ENCODE measurements around the gene NAA10. TPM values are rescaled to one million over a fixed set of nuclear protein-coding genes. Genes with fewer than 3 reads are reported as not detected.

The NAA10 gene
- polyA plus RNA-seq, 3 donors: 53.0 to 78.0 (median 77.5) TPM

GRCh38 chrX:153955228-153955732, 20.4 kb upstream of the NAA10 start:
- DNase-seq (ENCODE audit: extremely low read depth in 1 of 11, low read depth in 9 of 11, low spot score in 4 of 11): no peak

DNA sequence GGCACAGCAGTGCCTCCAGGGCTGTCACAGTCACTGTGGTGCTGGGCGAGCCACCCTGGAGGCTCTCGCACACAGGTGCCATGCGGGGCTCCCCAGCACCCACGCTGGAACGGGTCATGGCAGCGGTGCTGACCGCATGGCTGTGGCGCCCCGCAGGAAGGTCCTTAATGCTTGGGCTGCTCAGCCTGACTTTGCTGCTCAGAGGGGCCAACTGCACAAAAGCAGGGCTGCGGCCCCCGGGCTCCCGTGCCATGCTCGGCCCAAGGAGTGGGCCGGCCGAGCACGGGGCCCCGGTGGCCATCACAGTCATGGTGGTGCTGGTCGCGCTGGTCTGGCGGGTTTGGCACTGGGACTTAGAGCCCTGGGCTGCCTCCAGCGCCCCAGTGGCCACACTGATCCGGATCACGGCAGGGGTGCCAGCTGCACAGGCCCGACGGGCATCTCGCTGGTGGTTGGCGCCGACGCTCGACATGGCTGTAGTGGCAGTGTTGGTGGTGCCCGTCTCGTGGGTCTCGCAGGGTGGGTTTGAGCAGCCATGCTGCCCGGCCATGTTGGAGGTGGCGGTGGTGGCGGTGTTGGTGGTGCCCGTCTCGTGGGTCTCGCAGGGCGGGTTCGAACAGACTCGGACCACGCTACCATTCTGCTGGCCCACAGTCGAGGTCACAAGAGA, 19.9 kb upstream of the NAA10 start:
- DNase-seq (ENCODE audit: extremely low read depth in 1 of 11, low read depth in 9 of 11, low spot score in 4 of 11): no peak

DNA sequence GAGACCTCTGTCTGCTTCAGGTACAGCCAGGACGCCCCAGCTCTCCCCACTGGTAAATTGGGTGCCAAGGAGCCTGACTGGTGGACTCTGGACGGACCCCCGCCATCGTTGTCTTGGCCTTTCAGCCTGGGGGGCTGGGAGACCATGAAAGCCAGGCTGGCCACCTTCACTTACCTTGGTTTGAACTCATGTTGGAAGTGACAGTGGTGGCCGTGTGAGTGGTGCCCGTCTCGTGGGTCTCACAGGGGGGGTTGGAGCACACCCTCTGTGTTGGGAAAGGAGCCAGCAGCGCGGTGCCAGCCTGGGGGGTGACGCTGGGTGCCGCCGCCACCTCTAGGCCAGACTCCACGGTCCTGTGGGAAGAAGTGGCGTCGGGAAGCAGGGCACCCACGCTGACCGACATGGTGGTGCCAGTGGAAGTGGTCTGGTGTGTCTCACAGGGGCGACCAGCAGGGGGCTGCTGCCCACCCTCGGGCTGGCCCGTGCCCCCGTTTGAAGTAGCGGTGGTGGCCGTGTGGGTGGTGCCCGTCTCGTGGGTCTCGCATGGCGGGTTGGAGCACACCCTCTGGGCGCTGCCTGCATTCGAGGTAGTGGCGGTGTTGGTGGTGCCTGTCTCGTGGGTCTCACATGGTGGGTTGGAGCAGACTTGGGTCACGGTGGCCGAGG, 19.2 kb upstream of the NAA10 start:
- no peak for DNase-seq (ENCODE audit: extremely low read depth in 1 of 11, low read depth in 9 of 11, low spot score in 4 of 11)

DNA sequence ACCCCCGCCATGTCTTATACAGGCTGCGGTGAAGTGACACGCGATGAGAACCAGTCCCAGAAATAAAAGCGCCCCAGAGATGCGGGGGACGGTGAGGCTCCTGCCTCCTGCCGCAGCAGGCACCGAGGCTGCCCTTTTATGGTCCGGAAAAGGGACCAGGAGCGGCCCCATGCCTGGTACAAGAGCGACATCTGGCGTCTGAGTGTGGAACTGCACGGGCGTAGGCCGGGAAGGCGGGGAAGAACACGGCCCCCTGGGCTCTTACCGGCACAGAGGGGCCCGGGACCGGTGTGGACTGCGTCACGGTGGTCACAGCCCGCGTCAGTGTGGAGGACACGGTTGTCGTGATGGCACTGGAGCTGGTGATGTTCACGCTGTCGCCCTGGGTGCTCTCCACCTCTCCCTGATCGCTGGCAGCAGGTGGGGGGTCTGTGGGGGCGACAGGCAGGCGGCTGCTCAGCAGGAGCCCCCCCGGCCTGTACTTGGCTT, 18.5 kb upstream of the NAA10 start:
- peak in 1 of 11 donors; percentile 52 for DNase-seq (ENCODE audit: extremely low read depth in 1 of 11, low read depth in 9 of 11, low spot score in 4 of 11)

GRCh38 chrX:153952373-153953026, 17.7 kb upstream of the NAA10 start:
- no peak for DNase-seq (ENCODE audit: extremely low read depth in 1 of 11, low read depth in 9 of 11, low spot score in 4 of 11)

- DNase-seq (ENCODE audit: extremely low read depth in 1 of 11, low read depth in 9 of 11, low spot score in 4 of 11): no peak
Observed at GRCh38 chrX:153951683-153952372, 17.0 kb upstream of the NAA10 start.

DNA sequence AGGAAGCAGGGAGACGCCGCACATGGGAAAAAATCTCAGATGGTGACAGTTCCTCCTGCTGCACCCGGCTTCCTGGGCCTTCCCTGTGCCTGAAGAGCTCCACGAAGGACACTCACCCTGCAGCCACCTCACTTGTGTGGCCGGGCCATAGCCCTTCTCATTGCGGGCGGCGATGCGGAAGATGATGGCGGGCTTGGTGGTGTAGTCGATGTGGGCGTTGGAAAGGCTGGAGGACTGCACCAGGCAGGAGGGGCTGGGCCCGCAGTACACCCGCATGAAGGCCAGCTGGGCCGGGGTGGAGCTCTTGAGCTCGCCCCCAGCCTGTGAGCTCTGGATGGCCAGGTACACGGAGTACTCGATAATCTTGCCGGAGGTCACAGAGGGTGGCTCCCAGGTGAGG, 15.3 kb upstream of the NAA10 start:
- no peak for DNase-seq (ENCODE audit: extremely low read depth in 1 of 11, low read depth in 9 of 11, low spot score in 4 of 11)

GRCh38 chrX:153948847-153949805, 14.3 kb upstream of the NAA10 start:
- DNase-seq (ENCODE audit: extremely low read depth in 1 of 11, low read depth in 9 of 11, low spot score in 4 of 11): no peak

GRCh38 chrX:153948002-153948466, 13.2 kb upstream of the NAA10 start:
- DNase-seq (ENCODE audit: extremely low read depth in 1 of 11, low read depth in 9 of 11, low spot score in 4 of 11): no peak

DNA sequence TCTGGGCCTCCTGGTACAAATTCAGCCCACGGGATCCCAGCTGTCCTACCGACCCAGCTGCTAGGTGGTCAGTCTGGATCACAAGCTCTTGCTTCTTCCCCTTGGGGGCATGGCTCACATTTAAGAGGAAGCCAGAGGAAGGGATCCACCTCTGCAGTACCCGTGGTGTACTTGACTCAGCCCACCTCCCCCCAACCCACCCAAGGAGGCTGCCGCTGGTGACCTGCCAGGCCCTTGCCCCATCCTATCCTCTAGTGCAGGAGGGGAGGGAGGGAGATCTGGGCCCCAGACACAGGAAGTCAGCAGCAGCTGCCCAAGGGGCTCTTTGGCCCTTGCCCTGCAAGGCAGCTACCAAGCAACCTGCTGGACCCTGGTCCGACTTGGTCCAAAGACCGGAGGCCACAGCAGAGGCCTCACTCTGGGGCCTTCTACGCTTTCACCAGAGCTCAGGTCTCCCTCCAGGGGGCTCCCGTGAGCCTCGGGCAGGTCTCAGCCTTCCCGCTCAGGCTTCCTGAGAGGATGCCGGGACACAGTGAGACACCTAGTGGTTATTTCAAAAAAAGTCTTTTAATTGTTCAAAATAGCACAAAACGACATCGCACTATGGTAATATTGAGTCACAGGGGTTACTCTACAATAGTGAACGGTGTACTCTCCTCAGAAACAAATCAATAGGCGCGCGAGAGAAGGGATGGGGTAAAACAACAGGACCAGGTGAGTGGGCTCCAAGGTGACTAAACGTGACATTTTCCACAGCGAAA, 12.4 kb upstream of the NAA10 start:
- DNase-seq (ENCODE audit: extremely low read depth in 1 of 11, low read depth in 9 of 11, low spot score in 4 of 11): no peak

GRCh38 chrX:153945956-153946943, 11.4 kb upstream of the NAA10 start:
- no peak for DNase-seq (ENCODE audit: extremely low read depth in 1 of 11, low read depth in 9 of 11, low spot score in 4 of 11)

- no peak for DNase-seq (ENCODE audit: extremely low read depth in 1 of 11, low read depth in 9 of 11, low spot score in 4 of 11)
Observed at GRCh38 chrX:153944800-153945150, 9.9 kb upstream of the NAA10 start.

DNA sequence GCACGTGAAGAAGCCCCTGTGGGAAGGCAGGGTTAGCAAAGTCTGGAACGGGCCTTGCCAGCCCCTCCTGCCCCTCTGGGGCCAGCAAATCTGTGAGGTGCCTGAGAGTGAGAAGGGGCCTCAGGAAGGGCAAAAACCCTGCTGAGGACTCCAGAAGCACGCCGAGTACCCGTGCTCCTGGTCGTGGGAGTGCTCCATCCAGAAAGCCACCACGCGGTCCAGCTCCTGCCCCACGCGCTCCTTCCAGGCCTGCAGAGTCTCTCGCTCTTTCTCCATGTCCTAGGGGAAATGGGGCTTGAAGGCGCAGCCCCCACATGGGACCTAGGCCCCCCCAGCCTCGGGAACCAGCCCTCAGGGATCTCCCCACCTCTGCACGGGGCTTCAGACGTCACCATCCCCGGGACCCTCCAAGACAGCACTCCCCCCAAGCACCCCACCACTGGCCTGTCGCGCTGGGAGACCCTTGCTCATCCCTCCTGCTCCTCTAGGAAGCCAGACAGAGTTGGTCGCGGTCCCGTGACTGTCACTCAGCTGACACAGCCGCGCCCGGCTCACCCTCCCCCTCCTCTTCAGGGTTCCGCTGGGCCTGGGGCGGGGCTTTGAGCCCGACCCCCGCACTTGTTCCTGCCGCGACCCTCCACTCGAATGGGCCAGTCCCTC, 9.4 kb upstream of the NAA10 start, which contains the start of gene RENBP:
TSS of gene RENBP (minus strand) at position 504 of the 660 bp plus-strand sequence. CDS start at position 471, 33 bp downstream.
- no peak for DNase-seq (ENCODE audit: extremely low read depth in 1 of 11, low read depth in 9 of 11, low spot score in 4 of 11)

- no peak for DNase-seq (ENCODE audit: extremely low read depth in 1 of 11, low read depth in 9 of 11, low spot score in 4 of 11)
Observed at GRCh38 chrX:153941336-153942252, 6.8 kb upstream of the NAA10 start.

DNA sequence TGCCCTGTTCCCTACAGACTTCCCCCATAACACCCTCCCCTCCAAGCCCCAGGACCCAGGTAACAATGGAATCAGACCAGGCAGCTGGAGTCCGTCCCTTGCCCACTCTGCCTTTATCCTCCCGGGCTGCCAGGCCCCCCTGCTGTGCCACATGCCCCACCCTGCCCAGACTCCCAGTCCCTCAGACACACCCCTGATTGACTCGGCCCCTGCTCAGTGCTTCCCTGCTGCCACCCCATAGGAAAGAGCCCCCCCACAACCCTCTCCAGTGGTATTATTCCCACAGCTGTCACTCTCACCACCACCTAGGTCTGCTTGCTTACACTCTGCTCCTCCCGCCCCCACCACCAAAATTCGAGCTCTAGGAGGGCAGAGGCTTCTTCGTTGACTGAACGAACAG, 4.7 kb upstream of the NAA10 start:
- DNase-seq (ENCODE audit: extremely low read depth in 1 of 11, low read depth in 9 of 11, low spot score in 4 of 11): no peak
